Tibial artery (tissue), 4 donors: Measurements from ENCODE around the gene COX7C.

Experiments used
- DNase-seq, 2 donors: peaks; one replicate each; pipeline ENCODE4 v3.0.0-alpha.2; 2019
- H3K27ac ChIP-seq, 2 donors: fragments of 200-600 bp; sonication (generic) in 1 of 2; 1 replicate in 1 of 2; 2 replicates in 1 of 2; pipeline ENCODE4 v1.5.1; 2018 to 2019; ENCODE audit warnings: mild to moderate bottlenecking in 1 of 2
- H3K27me3 ChIP-seq, 2 donors: fragments of 200-600 bp; sonication (generic) in 1 of 2; one replicate each; pipeline versions ENCODE4 v1.5.1 to v1.6.0; 2016 to 2019
- H3K36me3 ChIP-seq, 3 donors: fragments of 200-600 bp; sonication (generic) in 2 of 3; one replicate each; pipeline ENCODE4 v1.5.1; 2016 to 2019; ENCODE audit warnings: mild to moderate bottlenecking in 2 of 3
- H3K4me1 ChIP-seq, 4 donors: fragments of 200-600 bp; sonication (generic) in 2 of 4; 1 replicate in 3 of 4; 2 replicates in 1 of 4; pipeline ENCODE4 v1.5.1; 2016 to 2019
- H3K4me3 ChIP-seq, 2 donors: fragments of 200-600 bp; sonication (generic) in 1 of 2; 1 replicate in 1 of 2; 2 replicates in 1 of 2; pipeline ENCODE4 v1.5.1; 2018 to 2019; ENCODE audit warnings: mild to moderate bottlenecking in 2 of 2
- H3K9me3 ChIP-seq, 3 donors: fragments of 200-600 bp; sonication (generic) in 1 of 3; one replicate each; pipeline ENCODE4 v1.5.1; 2016 to 2019
- intact Hi-C: fragments of 100-400 bp; cut with DNase I; formaldehyde crosslinking; loops from one replicate; pipeline ENCODE4 v1.15.0; 2023; ENCODE audit warnings: low total_unique reads
- TF ChIP-seq, protein P1 (sequence below), 2 experiments: fragments of 200-600 bp in 1 of 2; fragments of 450-650 bp in 1 of 2; IDR thresholded peaks; one replicate each; pipeline ENCODE4 v1.5.1; 2017 to 2019; ENCODE audit warnings: antibody characterized with exemption in 2 of 2, mild to moderate bottlenecking in 1 of 2, moderate library complexity in 1 of 2

The COX7C gene

DNA sequence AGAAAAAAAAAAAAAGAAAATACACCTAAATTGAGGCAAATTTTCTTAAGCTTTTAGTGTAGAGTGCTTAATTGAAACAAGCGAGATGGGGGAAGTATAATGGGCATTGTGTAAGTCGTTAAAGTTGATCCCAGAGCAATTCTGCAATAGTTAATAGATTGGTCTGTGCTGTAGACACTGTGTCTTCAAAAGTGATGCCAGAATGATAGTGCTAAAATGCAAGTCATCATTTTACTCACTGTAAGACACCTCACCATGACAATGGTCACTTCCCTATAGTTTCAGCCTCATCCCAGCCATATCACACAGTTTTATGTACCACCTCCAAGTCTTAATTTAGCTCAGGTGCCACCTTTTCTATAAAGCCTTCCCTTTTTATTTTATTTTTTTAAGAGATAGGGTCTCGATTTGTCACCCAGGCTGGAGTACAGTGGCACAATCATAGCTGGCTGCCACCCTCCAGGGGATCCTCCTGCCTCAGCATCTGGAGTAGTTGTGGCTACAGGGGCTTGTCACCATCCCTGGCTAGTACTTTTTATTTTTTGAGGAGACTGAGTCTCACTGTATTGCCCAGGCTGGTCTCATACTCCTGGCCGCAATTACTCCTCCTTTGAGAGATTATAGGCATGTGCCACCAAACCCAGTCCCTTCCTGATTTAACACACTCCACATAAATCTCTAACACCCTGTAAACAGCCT lies 6.2 kb downstream of the COX7C start:
- no peak overlapping the region for H3K27ac ChIP-seq
- TF ChIP-seq, protein P1, sequence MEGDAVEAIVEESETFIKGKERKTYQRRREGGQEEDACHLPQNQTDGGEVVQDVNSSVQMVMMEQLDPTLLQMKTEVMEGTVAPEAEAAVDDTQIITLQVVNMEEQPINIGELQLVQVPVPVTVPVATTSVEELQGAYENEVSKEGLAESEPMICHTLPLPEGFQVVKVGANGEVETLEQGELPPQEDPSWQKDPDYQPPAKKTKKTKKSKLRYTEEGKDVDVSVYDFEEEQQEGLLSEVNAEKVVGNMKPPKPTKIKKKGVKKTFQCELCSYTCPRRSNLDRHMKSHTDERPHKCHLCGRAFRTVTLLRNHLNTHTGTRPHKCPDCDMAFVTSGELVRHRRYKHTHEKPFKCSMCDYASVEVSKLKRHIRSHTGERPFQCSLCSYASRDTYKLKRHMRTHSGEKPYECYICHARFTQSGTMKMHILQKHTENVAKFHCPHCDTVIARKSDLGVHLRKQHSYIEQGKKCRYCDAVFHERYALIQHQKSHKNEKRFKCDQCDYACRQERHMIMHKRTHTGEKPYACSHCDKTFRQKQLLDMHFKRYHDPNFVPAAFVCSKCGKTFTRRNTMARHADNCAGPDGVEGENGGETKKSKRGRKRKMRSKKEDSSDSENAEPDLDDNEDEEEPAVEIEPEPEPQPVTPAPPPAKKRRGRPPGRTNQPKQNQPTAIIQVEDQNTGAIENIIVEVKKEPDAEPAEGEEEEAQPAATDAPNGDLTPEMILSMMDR (IDR thresholded peaks at IDR 0.05): no peak
- intact Hi-C loops: no loop called here

DNA sequence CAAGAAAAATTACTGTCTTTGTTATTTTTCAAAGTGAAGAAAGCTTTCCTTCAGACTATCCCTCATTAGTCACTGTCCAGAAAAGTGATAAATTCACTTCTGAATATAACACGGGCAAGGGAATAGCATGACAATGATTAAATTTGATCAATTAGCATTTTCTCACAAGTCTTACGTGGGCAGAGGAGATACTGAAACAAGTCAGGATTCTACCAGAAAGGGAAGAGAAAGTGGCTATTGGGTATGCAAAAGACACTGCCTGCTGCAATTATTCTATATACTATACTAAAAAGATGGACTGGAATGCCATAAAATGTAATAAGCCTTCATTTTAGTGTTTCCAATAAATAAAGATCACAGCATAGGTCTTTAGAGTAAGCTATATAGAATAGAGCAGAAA lies 7.4 kb downstream of the COX7C start:
- DNase-seq: no peak
- no peaks in the 10 kb centered on the region for H3K4me1 ChIP-seq
- intact Hi-C loops: no loop called here
- H3K27ac ChIP-seq: no peak overlapping the region
- H3K36me3 ChIP-seq: peaks cover 22 to 29% (median 23%) of the 10 kb centered on the region in 3 donors
- no peaks in the 10 kb centered on the region for H3K27me3 ChIP-seq
- no peaks in the 10 kb centered on the region for H3K9me3 ChIP-seq
- no peak overlapping the region for H3K4me3 ChIP-seq
- TF ChIP-seq, protein P1 (IDR thresholded peaks at IDR 0.05): no peak

More for the DNA sequence above, 6.2 kb downstream of the COX7C start:
- Histone ChIP-seq H3K36me3 (peaks cover 26 to 36% (median 31%) of the 10 kb centered on the region in 3 donors), H3K4me1 (peaks cover 0 to 12% (median 4%) of the 10 kb centered on the region in 4 donors), H3K4me3 (no peak overlapping the region), H3K9me3 (no peaks in the 10 kb centered on the region), H3K27me3 (no peaks in the 10 kb centered on the region)
- DNase-seq: no peak

DNA sequence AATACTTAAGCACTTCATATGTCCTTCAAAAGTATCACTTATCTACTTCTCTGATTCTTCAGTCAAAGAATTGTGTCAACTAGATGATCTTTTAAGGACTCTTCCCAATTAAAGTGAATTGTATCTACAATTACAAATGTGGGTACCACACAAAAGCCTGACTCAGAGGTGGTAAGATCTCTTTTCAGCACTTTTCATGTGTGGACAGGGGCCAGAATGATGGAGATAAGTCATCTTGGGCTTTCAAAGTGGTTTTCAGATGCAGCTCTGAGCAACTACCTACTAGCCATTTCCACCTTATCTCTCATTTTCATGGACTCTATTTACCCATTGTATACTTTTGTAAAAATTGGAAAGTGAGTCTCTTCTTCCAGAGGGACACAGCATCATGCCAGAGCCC lies 8.4 kb downstream of the COX7C start:
- intact Hi-C loops: no loop called here
- H3K4me3 ChIP-seq: no peak overlapping the region
- H3K27me3 ChIP-seq: no peaks in the 10 kb centered on the region
- no peak overlapping the region for H3K27ac ChIP-seq
- DNase-seq: no peak
- peaks cover 14 to 19% (median 15%) of the 10 kb centered on the region in 3 donors for H3K36me3 ChIP-seq
- TF ChIP-seq, protein P1 (IDR thresholded peaks at IDR 0.05): no peak
- H3K9me3 ChIP-seq: no peaks in the 10 kb centered on the region
- no peaks in the 10 kb centered on the region for H3K4me1 ChIP-seq

DNA sequence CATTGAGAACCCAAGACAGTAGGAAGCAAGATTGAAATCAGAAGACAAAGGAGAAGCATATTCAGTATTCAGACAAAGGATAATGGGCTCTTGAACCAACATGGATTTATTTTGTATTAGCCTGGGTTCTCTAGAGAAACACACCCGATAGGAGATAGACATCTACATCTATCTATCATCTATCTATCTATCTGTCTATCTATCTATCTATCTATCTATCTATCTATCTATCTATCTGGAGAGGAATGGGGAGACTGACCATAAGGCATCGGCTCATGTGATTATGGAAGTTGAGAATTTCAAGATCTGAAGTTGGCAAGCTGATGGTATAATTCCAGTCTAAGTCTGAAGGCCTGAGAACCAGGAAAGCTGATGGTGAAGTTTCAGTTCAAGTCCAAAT lies 13.4 kb downstream of the COX7C start:
- H3K27me3 ChIP-seq: no peaks in the 10 kb centered on the region
- intact Hi-C loops: no loop called here
- no peak overlapping the region for H3K4me3 ChIP-seq
- no peaks in the 10 kb centered on the region for H3K9me3 ChIP-seq
- no peaks in the 10 kb centered on the region for H3K36me3 ChIP-seq
- H3K27ac ChIP-seq: no peak overlapping the region
- TF ChIP-seq, protein P1 (IDR thresholded peaks at IDR 0.05): no peak
- DNase-seq: no peak
- H3K4me1 ChIP-seq: no peaks in the 10 kb centered on the region

DNA sequence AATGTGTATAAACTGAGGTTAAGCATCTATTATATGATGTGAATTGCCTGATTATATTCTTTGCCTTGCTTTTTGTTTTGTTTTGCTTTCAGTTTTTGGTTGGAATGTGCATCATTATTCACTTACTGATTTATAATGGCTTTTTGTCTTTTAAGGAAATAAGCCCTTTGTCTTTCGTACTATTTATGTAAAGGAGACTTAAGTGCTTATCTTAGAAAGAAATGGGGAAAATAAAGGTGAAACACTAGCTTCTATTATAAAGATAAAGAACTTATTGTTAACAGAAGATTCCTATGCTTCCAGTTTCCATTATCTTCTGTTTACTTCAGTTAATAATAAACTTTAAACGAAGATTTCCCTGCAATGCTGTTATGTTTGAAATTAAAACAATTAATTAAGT lies 23.3 kb downstream of the COX7C start:
- Histone ChIP-seq H3K4me1 (no peaks in the 10 kb centered on the region), H3K4me3 (no peak overlapping the region), H3K36me3 (no peaks in the 10 kb centered on the region), H3K9me3 (no peaks in the 10 kb centered on the region), H3K27ac (no peak overlapping the region), H3K27me3 (no peaks in the 10 kb centered on the region)
- no peak for DNase-seq
- TF ChIP-seq, protein P1 (IDR thresholded peaks at IDR 0.05): no peak
- intact Hi-C loops: no loop called here
